Epithelial cell of proximal tubule (primary cell): ENCODE measurements around the gene CFC1B. TPM values are rescaled to one million over a fixed set of nuclear protein-coding genes. Genes with fewer than 3 reads are reported as not detected.
"Not testable (repeated sequence)": the region's sequence is repeated elsewhere in the genome, so short reads cannot be mapped to it uniquely, and the experiment has no call there.

Experiments used
- DNase-seq: peaks from one replicate; pipeline ENCODE4 v3.0.0-alpha.2; 2011; ENCODE audit warnings: low read depth
- H3K4me3 ChIP-seq: 2 replicates; pipeline ENCODE4 v1.5.1; 2011; ENCODE audit warnings: low read depth, mild to moderate bottlenecking, low read length
- total RNA-seq: library from RNA; depleted of rRNA; stranded (reverse); fragments of >200 nt; gene quantifications from 2 replicates; pipeline ENCODE4 v1.2.3, GENCODE V29; 2015

Gene CFC1B
- total RNA-seq = not detected in 2 replicates

DNA sequence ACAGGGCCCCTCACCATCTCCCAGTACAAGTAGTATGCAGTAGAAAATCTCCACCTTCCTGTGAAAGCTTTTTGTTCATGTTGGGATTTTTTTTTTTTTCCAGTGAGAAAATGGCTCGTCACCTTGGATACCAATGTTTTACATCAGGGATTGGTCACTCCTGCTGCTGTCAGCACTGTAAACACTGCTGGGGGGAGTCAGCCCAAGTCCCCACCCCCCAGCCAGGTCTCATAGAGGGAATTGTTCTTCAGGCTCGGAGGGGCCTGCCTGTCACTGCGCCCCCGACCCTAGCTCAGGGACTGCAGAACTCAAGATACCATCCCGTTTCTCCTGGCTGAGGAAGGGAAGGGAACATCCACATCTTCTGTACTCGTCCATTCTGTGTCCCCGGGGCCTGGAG lies at the start of gene CFC1B:
CFC1B (plus strand) TSS at position 231 of the 400 bp plus-strand sequence. CDS start 263 bp downstream, outside the sequence.
- not testable (repeated sequence) for DNase-seq

DNA sequence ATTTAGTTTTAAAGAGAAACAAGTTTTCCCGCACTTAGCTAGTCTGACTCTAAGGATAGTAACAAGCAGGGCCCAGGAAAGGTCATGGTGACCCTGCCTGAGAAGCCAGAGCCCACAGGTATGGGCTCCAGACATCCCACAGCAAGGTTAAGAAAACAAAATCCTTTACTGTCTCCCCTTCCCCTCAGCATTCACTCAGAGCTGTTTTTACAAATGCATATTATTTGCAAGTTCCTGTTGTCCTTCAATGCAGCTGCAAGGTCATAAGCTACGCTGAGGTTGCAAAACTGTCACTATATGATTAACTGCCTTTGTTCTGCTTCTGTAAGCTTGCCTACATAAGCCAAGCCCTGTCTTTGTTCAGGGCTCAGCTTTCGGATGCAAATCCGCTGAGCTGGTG lies 29.9 kb upstream of the CFC1B start:
- not testable (repeated sequence) for DNase-seq, H3K4me3 ChIP-seq

More for the DNA sequence above, at the start of gene CFC1B:
- H3K4me3 ChIP-seq = not testable (repeated sequence)

DNA sequence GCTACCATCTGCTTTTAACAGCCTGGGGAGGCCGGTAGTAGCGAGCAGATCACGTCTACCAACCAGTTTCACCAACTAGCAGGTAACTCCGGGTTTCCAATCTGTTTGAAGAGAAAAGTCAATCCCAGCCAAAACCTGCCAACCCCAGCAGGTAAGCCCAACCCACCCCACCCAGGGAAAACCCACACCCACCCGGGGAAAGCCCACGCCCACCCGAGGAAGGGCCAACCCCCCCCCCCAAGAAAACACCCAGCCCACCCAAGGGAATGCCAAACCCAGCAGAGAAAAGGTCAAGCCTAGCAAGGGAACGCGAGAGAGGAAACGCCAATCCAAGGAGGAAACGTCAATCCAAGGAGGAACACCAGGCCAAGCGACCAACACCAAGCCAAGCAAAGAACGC lies 11.8 kb upstream of the CFC1B start, which contains the start of gene POTEI:
POTEI (minus strand) TSS at position 101 of the 400 bp plus-strand sequence; CDS start at position 8, 93 bp downstream.
- not testable (repeated sequence) for DNase-seq, H3K4me3 ChIP-seq

DNA sequence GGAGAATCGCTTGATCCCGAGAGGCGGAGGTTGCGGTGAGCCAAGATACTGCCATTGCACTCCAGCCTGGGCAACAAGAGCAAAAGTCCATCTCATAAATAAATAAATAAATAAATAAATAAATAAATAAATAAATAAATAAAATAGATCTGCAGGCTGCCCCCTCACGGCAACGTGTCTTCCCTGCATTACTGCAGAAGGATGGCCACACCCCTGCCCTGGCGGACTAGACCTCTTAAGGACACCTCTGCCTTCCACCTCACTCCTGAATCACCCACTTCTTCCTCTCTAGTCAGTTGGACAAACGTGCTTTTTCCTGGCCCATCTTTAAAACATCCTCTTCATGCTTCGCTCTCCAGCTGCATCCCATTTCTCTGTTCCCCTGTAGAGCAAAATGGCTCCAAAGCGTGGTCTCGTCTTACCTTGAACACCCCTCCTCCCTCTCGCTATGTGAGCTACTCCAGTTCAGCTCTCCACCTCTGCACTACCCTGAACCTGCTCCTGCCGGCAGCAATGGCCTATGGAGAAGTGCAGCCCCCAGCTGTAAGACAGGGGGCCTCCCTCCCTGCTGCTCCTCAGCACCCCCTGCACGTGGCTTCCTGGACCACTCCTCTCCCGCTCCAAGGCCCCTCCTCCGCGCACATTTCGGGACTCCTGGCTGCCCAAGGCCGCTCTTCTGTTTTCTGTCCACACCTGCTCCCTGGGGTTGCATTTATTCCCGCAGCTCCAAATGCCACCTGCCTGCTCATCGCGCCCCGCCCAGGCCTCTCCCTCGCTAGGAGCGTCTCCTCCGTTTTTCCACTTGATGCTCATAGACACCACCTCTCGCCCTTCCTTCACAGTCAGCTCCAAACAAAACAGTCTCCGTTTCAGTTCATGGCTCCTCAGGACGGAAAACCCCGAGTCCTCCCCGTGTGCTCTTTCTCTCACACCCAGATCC lies 9.9 kb upstream of the CFC1B start:
- DNase-seq = not testable (repeated sequence)

DNA sequence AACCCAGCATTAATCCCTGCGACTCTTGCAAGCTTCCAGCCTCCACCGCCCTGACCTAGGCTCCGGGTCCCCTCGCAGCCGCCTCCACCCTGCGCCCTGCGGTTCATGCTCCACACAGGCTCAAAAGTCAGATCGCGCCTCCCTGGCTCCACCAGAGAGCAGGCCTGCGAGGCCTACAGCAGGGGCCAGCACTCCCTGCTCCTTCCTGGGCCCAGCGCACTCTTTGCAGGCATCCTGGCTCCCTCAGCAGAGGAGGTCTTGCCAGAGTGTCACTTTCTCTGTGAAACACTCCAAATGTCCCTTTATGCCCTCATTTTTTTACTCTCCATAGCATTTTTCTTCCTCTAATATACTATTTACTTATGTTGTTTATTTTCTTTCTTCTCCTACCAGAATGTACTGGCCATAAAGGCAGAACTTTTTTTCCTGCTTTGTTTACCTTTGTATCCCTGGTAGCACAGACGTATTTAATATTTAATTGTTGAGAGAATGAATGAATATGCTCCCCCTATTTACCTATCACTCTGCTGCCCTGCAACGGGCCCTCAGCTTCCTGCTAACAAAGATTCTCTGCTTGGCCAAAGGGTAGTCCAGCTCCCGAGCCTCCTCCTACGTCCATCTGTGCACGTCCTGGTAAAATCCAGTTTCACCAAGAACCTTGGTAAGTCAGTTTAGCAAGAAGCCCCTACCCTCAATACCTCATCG lies 9.1 kb upstream of the CFC1B start:
- DNase-seq = not testable (repeated sequence)

More for the DNA sequence above, 9.9 kb upstream of the CFC1B start:
- H3K4me3 ChIP-seq = not testable (repeated sequence)

DNA sequence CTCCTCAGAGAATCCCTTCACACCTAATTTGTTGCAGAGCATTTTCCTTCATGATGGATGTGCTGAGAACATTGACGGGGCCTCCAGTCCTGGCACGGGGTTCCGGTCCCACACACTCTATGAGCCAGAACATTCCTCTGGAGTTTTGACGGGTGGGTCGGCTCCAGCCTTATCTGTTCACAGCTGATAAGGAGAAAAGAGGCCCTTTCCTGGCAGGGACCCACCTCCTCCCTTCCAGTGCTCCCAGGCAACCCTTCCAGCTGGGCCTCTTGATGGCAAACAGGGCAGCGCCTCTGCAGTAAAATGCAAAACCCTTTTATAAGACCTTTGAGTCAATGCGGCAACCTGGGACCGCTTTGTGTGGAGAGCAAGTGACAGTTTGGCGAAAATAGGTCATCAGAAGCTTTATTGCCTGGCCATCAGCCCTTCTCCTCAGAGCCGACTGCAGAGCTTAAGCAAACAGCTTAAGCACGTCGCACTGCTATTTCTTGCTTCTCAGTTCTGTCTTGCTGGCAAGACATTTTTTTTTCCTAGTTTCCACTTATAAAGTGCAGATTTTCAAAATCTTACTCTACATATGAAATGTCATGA lies 2.4 kb upstream of the CFC1B start:
- not testable (repeated sequence) for DNase-seq, H3K4me3 ChIP-seq

More for the DNA sequence above, 9.1 kb upstream of the CFC1B start:
- H3K4me3 ChIP-seq = not testable (repeated sequence)

DNA sequence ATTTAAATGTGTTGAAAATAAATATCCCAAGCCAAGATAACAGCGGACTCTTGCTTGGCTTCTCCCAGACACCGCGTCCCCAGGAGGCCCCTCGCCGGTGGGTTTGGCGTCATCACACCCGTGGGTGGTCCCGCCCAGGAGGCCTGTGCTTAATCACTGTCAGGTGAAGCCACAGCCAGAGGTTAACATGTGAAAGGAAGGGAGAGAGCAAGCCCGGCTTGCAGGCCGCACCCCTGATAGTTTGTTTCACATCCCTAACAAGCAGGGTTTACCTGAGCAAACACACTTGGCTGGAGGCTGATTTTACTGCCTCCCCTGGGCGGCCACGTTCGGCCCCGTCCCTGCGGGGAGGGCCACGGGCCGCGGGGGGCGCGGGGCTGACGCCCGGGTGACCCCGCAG lies 1.4 kb downstream of the CFC1B start:
- not testable (repeated sequence) for DNase-seq

DNA sequence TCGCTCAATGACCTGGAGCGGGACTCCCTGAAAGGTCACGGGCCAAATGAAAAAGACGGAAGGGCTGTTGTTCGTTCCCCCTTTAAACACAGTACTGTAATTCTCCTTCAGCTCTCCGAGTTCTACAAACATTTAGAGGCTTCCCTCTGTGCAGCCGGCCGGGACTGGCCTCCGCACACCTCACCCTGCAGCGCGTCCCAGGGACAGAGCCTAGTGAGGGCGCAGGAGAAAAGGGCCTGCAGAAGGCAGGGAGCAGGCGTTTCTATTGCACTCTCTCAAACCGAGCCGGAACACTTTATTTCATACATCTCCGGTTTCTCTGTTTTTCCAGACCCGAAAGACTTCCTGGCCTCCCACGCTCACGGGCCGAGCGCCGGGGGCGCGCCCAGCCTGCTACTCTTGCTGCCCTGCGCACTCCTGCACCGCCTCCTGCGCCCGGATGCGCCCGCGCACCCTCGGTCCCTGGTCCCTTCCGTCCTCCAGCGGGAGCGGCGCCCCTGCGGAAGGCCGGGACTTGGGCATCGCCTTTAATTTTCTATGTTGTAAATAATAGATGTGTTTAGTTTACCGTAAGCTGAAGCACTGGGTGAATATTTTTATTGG lies 6.4 kb downstream of the CFC1B start:
- H3K4me3 ChIP-seq, DNase-seq: not testable (repeated sequence)

More for the DNA sequence above, 1.4 kb downstream of the CFC1B start:
- not testable (repeated sequence) for H3K4me3 ChIP-seq

DNA sequence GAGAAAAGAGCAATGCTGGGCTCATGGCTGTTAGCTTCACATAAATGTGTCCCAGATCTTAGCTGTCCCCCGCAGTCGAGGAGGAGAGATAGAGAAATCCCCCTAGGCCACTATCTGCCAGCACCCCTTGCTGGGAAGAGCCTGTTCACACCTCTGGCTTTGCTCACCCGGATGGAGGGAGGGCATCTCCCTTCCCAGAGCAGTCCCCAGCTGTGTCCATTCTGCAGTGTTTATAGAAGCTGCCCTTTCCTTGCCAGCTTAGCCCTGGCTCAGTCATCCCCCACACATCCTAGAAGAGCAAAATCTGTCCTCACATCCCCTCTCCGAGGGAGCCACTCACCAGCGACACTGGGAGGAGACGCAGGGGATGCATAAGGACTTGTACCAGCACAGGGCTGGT lies 8.5 kb downstream of the CFC1B start:
- not testable (repeated sequence) for H3K4me3 ChIP-seq, DNase-seq

DNA sequence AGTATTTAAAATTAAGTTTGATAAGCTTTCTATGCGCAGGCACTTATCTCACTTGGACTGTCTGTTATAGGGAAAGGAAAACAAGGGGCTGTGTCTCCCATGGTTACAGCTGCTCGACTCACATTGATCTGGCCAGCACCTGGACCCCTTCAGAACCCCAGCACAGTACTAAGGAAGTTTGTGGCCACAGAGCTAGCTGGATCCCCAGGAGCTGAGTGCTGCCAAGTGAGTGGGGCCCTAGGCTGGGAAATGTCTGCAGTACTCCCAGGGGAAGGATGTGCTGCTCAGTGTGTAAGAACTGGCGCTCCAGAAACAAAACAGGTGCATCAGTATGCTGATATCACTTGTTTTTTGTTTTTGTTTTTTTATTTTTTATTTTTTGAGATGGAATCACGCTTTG lies 9.2 kb downstream of the CFC1B start:
- H3K4me3 ChIP-seq, DNase-seq: not testable (repeated sequence)

DNA sequence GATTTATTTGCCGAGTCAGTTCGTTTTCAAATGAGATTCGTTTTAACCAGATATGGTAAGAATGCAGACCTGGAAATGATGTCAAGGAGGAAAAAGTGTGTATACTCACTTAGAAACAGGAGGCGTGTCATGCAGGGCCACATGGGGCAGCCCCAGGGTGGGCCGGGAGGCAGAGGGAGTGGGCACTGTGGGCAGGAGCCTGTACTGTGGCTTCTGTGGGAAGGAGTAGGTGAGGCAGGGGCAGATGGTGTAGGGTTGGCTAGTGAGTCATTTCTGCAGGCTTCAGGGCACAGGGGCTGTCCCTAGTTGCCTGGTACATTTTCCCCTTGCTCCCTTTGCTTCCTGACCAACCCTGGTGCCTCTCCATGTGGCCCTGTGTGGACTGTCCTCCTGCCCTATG lies 10.2 kb downstream of the CFC1B start:
- H3K4me3 ChIP-seq, DNase-seq: not testable (repeated sequence)

DNA sequence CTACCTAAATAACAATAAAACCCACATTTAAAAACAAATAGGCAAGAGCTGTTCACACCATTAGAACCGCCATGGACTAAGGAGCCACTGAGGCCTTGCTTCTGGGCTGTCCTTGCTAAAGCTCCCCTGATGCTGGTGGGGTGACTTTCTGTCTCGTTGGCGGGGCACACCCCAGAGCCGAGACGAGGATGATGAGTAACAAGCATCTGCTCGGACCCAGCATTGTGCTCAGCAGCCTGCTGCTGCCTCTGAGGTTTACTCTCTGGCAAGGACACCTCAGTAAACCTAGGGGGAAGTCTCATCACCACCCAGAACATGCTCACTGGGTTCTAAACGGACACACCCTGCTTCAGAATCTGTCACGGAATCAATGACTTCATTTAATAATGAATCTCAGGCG lies 10.7 kb downstream of the CFC1B start:
- H3K4me3 ChIP-seq, DNase-seq: not testable (repeated sequence)

DNA sequence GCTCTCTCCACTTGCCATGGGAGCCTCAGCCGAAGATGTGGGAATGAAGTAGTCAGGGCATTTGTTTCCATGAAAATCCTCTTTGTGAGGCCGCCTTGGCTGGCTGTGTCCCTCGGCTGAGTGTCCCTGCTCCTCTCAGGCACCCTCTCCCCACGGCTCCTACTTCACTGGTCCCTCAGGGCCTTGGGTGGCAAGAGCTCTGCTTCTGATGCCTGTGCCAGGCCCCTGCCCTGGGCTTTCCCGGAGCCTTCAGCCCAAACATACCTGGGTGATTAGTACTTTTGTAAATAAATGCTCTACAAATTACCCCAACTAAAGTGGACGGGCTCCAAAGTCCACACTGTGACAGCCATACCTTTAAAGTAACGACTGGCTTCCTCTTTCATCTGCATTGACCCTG lies 15.6 kb downstream of the CFC1B start:
- not testable (repeated sequence) for DNase-seq, H3K4me3 ChIP-seq

DNA sequence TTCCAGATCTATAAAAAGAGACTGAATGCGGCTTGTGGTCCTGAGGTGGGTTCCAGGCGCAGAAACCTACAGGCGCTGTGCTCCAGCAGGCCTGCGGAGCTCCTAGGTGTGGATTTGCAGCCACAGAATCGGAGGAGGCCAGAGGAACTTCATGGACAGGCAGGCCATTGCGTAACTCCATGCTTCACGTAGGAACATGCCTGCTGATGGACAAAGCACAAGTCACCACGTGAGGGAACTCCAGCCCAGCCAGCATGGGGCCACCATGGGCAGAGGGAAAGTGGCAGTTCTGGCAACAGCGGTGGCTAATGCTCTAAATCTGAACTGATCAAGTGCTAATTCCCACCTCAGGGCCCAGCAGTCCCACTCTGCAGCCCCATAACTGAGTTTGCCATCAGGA lies 17.2 kb downstream of the CFC1B start:
- not testable (repeated sequence) for H3K4me3 ChIP-seq, DNase-seq

DNA sequence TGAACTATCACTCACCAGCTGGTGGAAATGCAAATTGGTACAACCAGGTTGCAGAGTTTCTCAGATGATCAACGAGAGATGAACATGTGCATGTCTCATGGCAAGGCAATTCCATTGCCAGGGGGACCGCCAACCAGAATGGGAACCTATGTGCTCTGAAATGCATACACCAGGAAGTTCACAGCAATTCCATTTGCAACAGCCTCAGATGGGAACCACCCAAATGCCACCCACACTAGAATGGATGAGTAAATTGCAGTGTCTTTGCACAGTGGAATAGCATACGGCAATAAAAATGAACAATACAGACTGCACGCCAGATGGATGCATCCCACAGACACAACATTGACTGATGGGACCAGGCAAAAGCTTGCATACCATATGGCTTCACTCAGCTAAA lies 21.8 kb downstream of the CFC1B start:
- not testable (repeated sequence) for DNase-seq, H3K4me3 ChIP-seq

DNA sequence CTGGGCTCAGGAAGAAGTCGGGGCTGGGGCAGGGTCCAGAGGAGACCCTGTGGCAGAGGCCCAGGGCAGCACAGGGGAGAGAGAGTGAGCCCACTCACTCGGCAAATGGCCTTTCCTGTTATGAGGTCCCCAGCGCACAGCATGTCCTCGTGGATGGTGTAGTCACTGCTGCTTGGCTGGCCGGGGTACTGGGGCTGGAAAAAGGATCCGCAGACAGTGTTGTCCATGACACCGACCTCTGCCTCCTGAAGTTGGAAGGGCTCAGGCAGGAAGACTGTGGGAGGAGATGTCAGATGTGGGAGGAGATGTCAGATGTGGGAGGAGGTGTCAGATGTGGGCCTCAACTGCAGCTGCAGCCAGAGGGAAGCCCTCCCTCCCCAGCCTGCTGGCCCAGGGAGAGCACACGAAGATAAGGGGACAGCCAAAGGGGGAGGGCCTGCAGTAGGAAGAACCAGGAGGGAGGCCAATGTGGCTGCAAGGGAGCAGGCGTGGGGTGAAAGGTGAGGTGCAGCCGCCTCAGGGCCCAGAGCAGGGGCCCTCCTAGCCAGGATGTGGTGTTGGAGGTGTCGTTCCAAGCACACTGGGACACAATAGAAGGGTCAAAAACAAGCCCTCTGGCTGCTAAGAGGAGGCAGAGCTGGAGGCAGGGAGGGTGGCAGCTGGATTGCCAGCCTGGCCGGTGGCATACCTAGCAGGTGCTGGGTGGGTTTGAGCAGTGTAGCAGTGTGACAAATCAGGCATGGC lies 22.9 kb downstream of the CFC1B start:
- DNase-seq, H3K4me3 ChIP-seq: not testable (repeated sequence)

DNA sequence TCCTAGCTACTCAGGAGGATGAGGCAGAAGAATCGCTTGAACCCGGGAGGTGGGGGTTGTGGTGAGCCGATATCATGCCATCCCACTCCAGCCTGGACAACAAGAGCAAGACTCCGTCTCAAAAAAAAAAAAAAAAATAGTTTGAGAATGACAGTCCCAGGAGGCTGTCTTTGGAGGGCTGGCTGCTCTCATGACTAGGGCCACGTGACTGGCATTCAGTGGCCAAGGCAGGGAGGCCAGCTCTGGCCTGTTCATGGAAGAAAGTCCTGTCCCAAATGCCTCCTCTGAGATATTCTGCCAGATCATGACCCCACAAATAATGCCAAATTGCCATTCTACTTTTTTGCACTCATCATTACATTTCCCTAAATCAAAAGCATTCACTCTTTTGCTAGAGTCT lies 24.0 kb downstream of the CFC1B start:
- DNase-seq, H3K4me3 ChIP-seq: not testable (repeated sequence)

DNA sequence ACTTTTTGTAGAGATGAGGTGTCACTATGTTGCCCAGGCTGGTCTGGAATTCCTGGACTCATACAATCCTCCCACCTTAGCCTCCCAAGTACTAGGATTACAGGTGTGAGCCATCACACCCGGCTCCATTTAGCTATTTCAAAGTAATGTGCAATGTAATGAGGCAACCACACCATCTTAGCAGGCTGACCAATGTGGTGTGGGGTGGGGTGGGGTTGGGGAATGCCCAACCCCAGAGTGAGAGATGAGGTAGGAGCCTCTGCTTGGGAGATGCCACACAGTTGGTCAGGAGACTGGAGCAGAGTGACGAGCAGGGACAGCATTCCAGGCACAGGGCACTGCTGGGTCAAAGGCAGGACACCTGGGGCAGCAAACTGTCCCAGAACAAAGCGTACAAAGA lies 27.4 kb downstream of the CFC1B start:
- not testable (repeated sequence) for DNase-seq, H3K4me3 ChIP-seq
